NCI-H2171 (cell line): ENCODE results near the gene STEAP3.

ENCODE experiments used
- DNase-seq: peaks from one replicate; lab custom pipeline; 2025; lab: John Stamatoyannopoulos, UW

The STEAP3 gene

GRCh38 chr2:119227346-119227745, 3.7 kb downstream of the STEAP3 start:
- no peak for DNase-seq

- no peak for DNase-seq
Observed at GRCh38 chr2:119228136-119228535, 4.5 kb downstream of the STEAP3 start.

GRCh38 chr2:119228964-119229363, 5.3 kb downstream of the STEAP3 start:
- no peak for DNase-seq

- no peak for DNase-seq
Observed at GRCh38 chr2:119229716-119230115, 6.1 kb downstream of the STEAP3 start.

GRCh38 chr2:119230219-119231185, 6.9 kb downstream of the STEAP3 start:
- DNase-seq: no peak

GRCh38 chr2:119231975-119232665, 8.5 kb downstream of the STEAP3 start:
- no peak for DNase-seq

- no peak for DNase-seq
Observed at GRCh38 chr2:119232666-119232993, 9.0 kb downstream of the STEAP3 start.

- DNase-seq: no peak
Observed at GRCh38 chr2:119233326-119234020, 9.8 kb downstream of the STEAP3 start.

GRCh38 chr2:119234021-119235019, 10.7 kb downstream of the STEAP3 start:
- DNase-seq: no peak

- DNase-seq: no peak
Observed at GRCh38 chr2:119236796-119237195, 13.2 kb downstream of the STEAP3 start.

- DNase-seq: peak; percentile 91
Observed at GRCh38 chr2:119240311-119241204, 16.9 kb downstream of the STEAP3 start.

- DNase-seq: no peak
Observed at GRCh38 chr2:119241205-119241532, 17.5 kb downstream of the STEAP3 start.

- no peak for DNase-seq
Observed at GRCh38 chr2:119242276-119243119, 18.9 kb downstream of the STEAP3 start.

- no peak for DNase-seq
Observed at GRCh38 chr2:119243621-119244020, 20.0 kb downstream of the STEAP3 start.

GRCh38 chr2:119245076-119245840, 21.6 kb downstream of the STEAP3 start:
- DNase-seq: no peak

- DNase-seq: no peak
Observed at GRCh38 chr2:119245841-119246230, 22.2 kb downstream of the STEAP3 start.

GRCh38 chr2:119246884-119247843, 23.5 kb downstream of the STEAP3 start:
- no peak for DNase-seq

- DNase-seq: no peak
Observed at GRCh38 chr2:119247844-119248271, 24.2 kb downstream of the STEAP3 start.
